Prostate gland (tissue), 2 donors: ENCODE results near the gene PTGDR.

Experiments
- CTCF ChIP-seq, 4 experiments: fragments of 200-600 bp in 2 of 4; fragments of 450-650 bp in 2 of 4; sonication (generic) in 2 of 4; IDR thresholded peaks; 1 replicate in 3 of 4; 2 replicates in 1 of 4; pipeline ENCODE4 v1.5.1; 2016 to 2019; ENCODE audit warnings: antibody characterized with exemption in 4 of 4, mild to moderate bottlenecking in 2 of 4, moderate library complexity in 2 of 4
- POLR2AphosphoS5 ChIP-seq: sonication (generic); formaldehyde crosslinking; IDR thresholded peaks from one replicate; pipeline ENCODE4 v1.6.1; 2017; ENCODE audit warnings: antibody characterized with exemption

GRCh38 chr14:52283099-52283498 is 15.6 kb downstream of the PTGDR start:
- TF ChIP-seq CTCF (IDR thresholded peaks at IDR 0.05) (no peak), POLR2AphosphoS5 (no peak)
